ENCODE results near the gene CCDC178. TPM values are rescaled to one million over a fixed set of nuclear protein-coding genes. Genes with fewer than 3 reads are reported as not detected.
"Not testable (repeated sequence)": the region's sequence is repeated elsewhere in the genome, so short reads cannot be mapped to it uniquely, and the experiment has no call there.

The CCDC178 gene
- total RNA-seq, 1 donor: 0.43 TPM

- DNase-seq (ENCODE audit: low read depth): no peak
- no peak overlapping the region for H3K4me3 ChIP-seq (ENCODE audit: low read depth, low read length)
- TF ChIP-seq CTCF (IDR thresholded peaks at IDR 0.05; ENCODE audit: insufficient read depth, low read depth, low read length): no peak
These were observed 271.3 kb downstream of the CCDC178 start for GRCh38 chr18:33169218-33169617.

- not testable (repeated sequence) for H3K4me3 ChIP-seq (ENCODE audit: low read depth, low read length); DNase-seq (ENCODE audit: low read depth)
These were observed 276.4 kb downstream of the CCDC178 start for GRCh38 chr18:33164121-33164520.

GRCh38 chr18:33161131-33161530 lies 279.4 kb downstream of the CCDC178 start:
- no peak for TF ChIP-seq CTCF (IDR thresholded peaks at IDR 0.05; ENCODE audit: insufficient read depth, low read depth, low read length)
- no peak for DNase-seq (ENCODE audit: low read depth)
- no peak overlapping the region for H3K4me3 ChIP-seq (ENCODE audit: low read depth, low read length)

GRCh38 chr18:33159151-33159550 lies 281.4 kb downstream of the CCDC178 start:
- DNase-seq (ENCODE audit: low read depth): no peak
- no peak for TF ChIP-seq CTCF (IDR thresholded peaks at IDR 0.05; ENCODE audit: insufficient read depth, low read depth, low read length)
- no peak overlapping the region for H3K4me3 ChIP-seq (ENCODE audit: low read depth, low read length)

GRCh38 chr18:33157893-33158292 lies 282.6 kb downstream of the CCDC178 start:
- peak; percentile 18 for DNase-seq (ENCODE audit: low read depth)
- no peak overlapping the region for H3K4me3 ChIP-seq (ENCODE audit: low read depth, low read length)
- TF ChIP-seq CTCF (IDR thresholded peaks at IDR 0.05; ENCODE audit: insufficient read depth, low read depth, low read length): no peak

GRCh38 chr18:33156906-33157470 lies 283.5 kb downstream of the CCDC178 start:
- no peak overlapping the region for H3K4me3 ChIP-seq (ENCODE audit: low read depth, low read length)
- DNase-seq (ENCODE audit: low read depth): no peak
- TF ChIP-seq CTCF (IDR thresholded peaks at IDR 0.05; ENCODE audit: insufficient read depth, low read depth, low read length): no peak

- no peak for TF ChIP-seq CTCF (IDR thresholded peaks at IDR 0.05; ENCODE audit: insufficient read depth, low read depth, low read length)
- H3K4me3 ChIP-seq (ENCODE audit: low read depth, low read length): no peak overlapping the region
- DNase-seq (ENCODE audit: low read depth): no peak
These were observed 286.5 kb downstream of the CCDC178 start for GRCh38 chr18:33154049-33154448.

Measured in fibroblast of villous mesenchyme (primary cell).